Stimulated activated CD4-positive, alpha-beta T cell treated with anti-CD3 and anti-CD28 coated beads, Interleukin-15, amount 100 ng/mL, for 48 hours (primary cell): ENCODE data around the gene GSTT4.
"Not testable (repeated sequence)": the region's sequence is repeated elsewhere in the genome, so short reads cannot be mapped to it uniquely, and the experiment has no call there.

Source experiments
- DNase-seq, 2 donors: peaks; one replicate each; pipeline ENCODE4 v3.0.0-alpha.2; 2020; ENCODE audit warnings: low read depth in 2 of 2

GSTT4 gene

GRCh38 chr22:23989583-23990244, 15.5 kb downstream of the GSTT4 start:
- DNase-seq, result not testable (repeated sequence)

GRCh38 chr22:23986538-23987178, 18.6 kb downstream of the GSTT4 start:
- DNase-seq, result not testable (repeated sequence)

- not testable (repeated sequence) for DNase-seq
Observed at GRCh38 chr22:23986089-23986488, 19.2 kb downstream of the GSTT4 start.

- DNase-seq, result no peak
Observed at GRCh38 chr22:23984430-23984829, 20.8 kb downstream of the GSTT4 start.

- not testable (repeated sequence) for DNase-seq
Observed at GRCh38 chr22:23980567-23980966, 24.7 kb downstream of the GSTT4 start.

- DNase-seq, result not testable (repeated sequence)
Observed at GRCh38 chr22:23979557-23980240, 25.6 kb downstream of the GSTT4 start, which contains the start of gene GSTT2. Gene GSTT2, plus strand, starts transcription at chr22:23980134.

GRCh38 chr22:23977304-23977703, 27.9 kb downstream of the GSTT4 start:
- DNase-seq, result not testable (repeated sequence)

GRCh38 chr22:23974836-23975352, 30.4 kb downstream of the GSTT4 start:
- not testable (repeated sequence) for DNase-seq

- DNase-seq, result not testable (repeated sequence)
Observed at GRCh38 chr22:23974345-23974744, 30.9 kb downstream of the GSTT4 start, which contains the start of gene DDT. Gene DDT, minus strand, starts transcription at chr22:23974441. Its CDS starts 27 bp downstream, at chr22:23974414.

- not testable (repeated sequence) for DNase-seq
Observed at GRCh38 chr22:23971927-23972326, 33.3 kb downstream of the GSTT4 start.

GRCh38 chr22:23970816-23971486, 34.3 kb downstream of the GSTT4 start:
- DNase-seq, result no peak

- DNase-seq, result no peak
Observed at GRCh38 chr22:23970201-23970641, 35.0 kb downstream of the GSTT4 start.

GRCh38 chr22:23969071-23969470, 36.2 kb downstream of the GSTT4 start:
- DNase-seq, result no peak

- not testable (repeated sequence) for DNase-seq
Observed at GRCh38 chr22:23966568-23966967, 38.7 kb downstream of the GSTT4 start, which contains the start of gene DDTL. Gene DDTL, plus strand, starts transcription at chr22:23966888. Its CDS starts 27 bp downstream, at chr22:23966915.

- not testable (repeated sequence) for DNase-seq
Observed at GRCh38 chr22:23966094-23966493, 39.2 kb downstream of the GSTT4 start.

GRCh38 chr22:23961084-23961771, 44.0 kb downstream of the GSTT4 start, which contains the start of gene GSTT2B:
Gene GSTT2B, minus strand, starts transcription at chr22:23961195. Its CDS starts 64 bp downstream, at chr22:23961131.
- not testable (repeated sequence) for DNase-seq

GRCh38 chr22:23956301-23956900, 48.9 kb downstream of the GSTT4 start:
- peak; percentile 41 to 68 for DNase-seq

- DNase-seq, result not testable (repeated sequence)
Observed at GRCh38 chr22:23955886-23956285, 49.4 kb downstream of the GSTT4 start.

- not testable (repeated sequence) for DNase-seq
Observed at GRCh38 chr22:23954991-23955305, 50.3 kb downstream of the GSTT4 start.

GRCh38 chr22:23954193-23954990, 50.9 kb downstream of the GSTT4 start:
- DNase-seq, result not testable (repeated sequence)
